ENCODE data around the gene FLNB. TPM values are rescaled to one million over a fixed set of nuclear protein-coding genes. Genes with fewer than 3 reads are reported as not detected.

FLNB gene
- total RNA-seq, 1 experiment from 2014 or later, result 83.4 TPM

DNA sequence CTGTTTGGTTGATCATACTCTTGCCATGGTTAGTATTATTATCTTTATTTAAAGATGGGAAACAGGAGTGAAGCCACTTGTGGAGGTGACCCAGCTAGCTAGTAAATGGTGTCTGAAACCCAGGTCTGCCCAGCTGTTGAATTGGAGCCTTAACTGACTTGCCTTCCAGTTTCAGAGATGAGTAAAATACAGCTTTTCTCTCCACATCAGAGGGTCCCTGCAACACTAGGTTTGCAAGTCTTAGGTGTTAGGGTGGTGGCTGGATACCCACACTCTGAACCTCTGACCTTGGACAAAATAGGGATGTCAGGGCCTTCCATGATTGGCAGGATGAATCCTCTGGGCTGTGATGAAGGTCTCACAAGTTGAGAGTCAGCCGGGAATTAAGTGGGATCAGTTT lies 4.1 kb downstream of the FLNB start:
- WGBS (ENCODE audit: extremely low coverage, insufficient read length, low lambda C conversion rate), result no CpG with 5 or more reads among the region's 1 CpG
- no peak overlapping the region for H3K4me2 ChIP-seq (ENCODE audit: insufficient read depth, insufficient read length, low read length)
- peaks cover 2% of the 10 kb centered on the region for H3K79me1 ChIP-seq (ENCODE audit: insufficient read depth, low read depth, low read length, poor library complexity, severe bottlenecking)
- H3K23ac ChIP-seq (ENCODE audit: insufficient read length, low read depth, low read length), result no peak overlapping the region
- H4K91ac ChIP-seq (ENCODE audit: insufficient read length, low read depth, low read length), result no peak overlapping the region
- H3K79me2 ChIP-seq (ENCODE audit: insufficient read depth, low read length), result peaks cover 54% of the 10 kb centered on the region; the same call in 1 of the 2 replicates
- no peak overlapping the region for H4K8ac ChIP-seq (replicated peaks; ENCODE audit: insufficient read length, low read depth, low read length)
- no peak overlapping the region for H2BK20ac ChIP-seq (ENCODE audit: low read depth, low read length, poor library complexity, severe bottlenecking)
- no peaks in the 10 kb centered on the region; a peak in 1 of 5 replicates for H3K9me3 Mint-ChIP-seq
- H3K27me3 Mint-ChIP-seq (ENCODE audit: low read depth), result no peaks in the 10 kb centered on the region
- H2BK15ac ChIP-seq (ENCODE audit: low read depth, low read length), result no peak overlapping the region
- no peak overlapping the region for H3K4ac ChIP-seq (ENCODE audit: low read depth, low read length)
- H3K4me3 Mint-ChIP-seq, result no peak overlapping the region
- H4K5ac ChIP-seq (ENCODE audit: insufficient read length, low read depth, low read length), result no peak overlapping the region
- no peak overlapping the region for H3K56ac ChIP-seq (ENCODE audit: insufficient read length, low read depth, low read length)
- peaks cover 13% of the 10 kb centered on the region for H3K23me2 ChIP-seq (ENCODE audit: insufficient read length, low read depth, low read length, poor library complexity, severe bottlenecking)
- H2BK120ac ChIP-seq (ENCODE audit: low read depth, low read length, poor library complexity, severe bottlenecking), result no peak overlapping the region
- no peak overlapping the region for H2BK5ac ChIP-seq (ENCODE audit: insufficient read length, low read length)
- no peak for DNase-seq
- no peaks in the 10 kb centered on the region for H3K9me3 ChIP-seq (ENCODE audit: control insufficient read depth, low read depth, low read length)
- H3K27ac ChIP-seq (ENCODE audit: insufficient read length, low read depth, low read length), result no peak overlapping the region
- no peak overlapping the region for H3K14ac ChIP-seq (ENCODE audit: insufficient read depth, low read length)
- no peaks in the 10 kb centered on the region for H4K20me1 ChIP-seq (ENCODE audit: control insufficient read depth, insufficient read depth, insufficient read length)
- no peak overlapping the region for H2BK12ac ChIP-seq (ENCODE audit: insufficient read length, low read depth, low read length)
- H3K18ac ChIP-seq (ENCODE audit: insufficient read length, low read depth, low read length), result no peak overlapping the region
- H3K4me1 Mint-ChIP-seq, result peaks cover 45 to 49% of the 10 kb centered on the region in 2 experiments
- H3K27me3 ChIP-seq (ENCODE audit: insufficient read depth, low read length), result no peaks in the 10 kb centered on the region
- H3K4me1 ChIP-seq (ENCODE audit: insufficient read depth, low read length), result peaks cover 13% of the 10 kb centered on the region; the same call in 1 of the 2 replicates
- TF ChIP-seq CTCF (conservative IDR thresholded peaks at IDR 0.05), result no peak
- H2AFZ ChIP-seq (ENCODE audit: low read length), result no peak overlapping the region
- H2AK5ac ChIP-seq (ENCODE audit: insufficient read length, low read length), result no peak overlapping the region
- no peak overlapping the region for H3T11ph ChIP-seq (ENCODE audit: low read length)
- no peak overlapping the region for H3K9ac ChIP-seq (ENCODE audit: extremely low read depth, insufficient read length, low read length)
- H3K36me3 Mint-ChIP-seq (ENCODE audit: insufficient read depth in 1 of 3, low read depth in 3 of 3), result peaks cover 0 to 3% (median 0%) of the 10 kb centered on the region in 3 experiments; a peak in 2 of 7 replicates
- H3K27ac Mint-ChIP-seq, result peak overlapping the region in 1 of 3 experiments; percentile 14; a peak in 1 of 7 replicates

Data from H9 (cell line).